A673 (cell line): Measurements from ENCODE around the gene RABGGTB. TPM values are rescaled to one million over a fixed set of nuclear protein-coding genes. Genes with fewer than 3 reads are reported as not detected.
A peak's percentile ranks its signal among the peaks of the same experiment; 100 is the strongest.

Source experiments
- BruUV-seq: library from RNA; stranded (reverse); fragments of 400-500 nt; replicated peaks from 2 replicates; lab custom pipeline; 2021; lab: Mats Ljungman, UMichigan
- CTCF ChIA-PET: fragments of 300-600 bp; sonication (Branson Sonifier 250); formaldehyde crosslinking; loops from one replicate; lab custom pipeline; 2022; ENCODE audit warnings: antibody characterized with exemption; lab: Charles Lee
- POLR2A ChIA-PET: fragments of 300-600 bp; sonication (Branson Sonifier 250); formaldehyde crosslinking; loops from one replicate; lab custom pipeline; 2022; ENCODE audit warnings: antibody characterized with exemption; ENCODE audit not compliant: low non-redundant PET; lab: Charles Lee
- DNase-seq: peaks from one replicate; pipeline ENCODE4 v3.0.0-alpha.2; 2015; ENCODE audit warnings: low spot score
- H3K27ac ChIP-seq: fragments of 200-600 bp; sonication (generic); 2 replicates; pipeline ENCODE4 v1.5.1; 2016; ENCODE audit warnings: mixed run types, low read depth, mild to moderate bottlenecking, mixed read lengths, antibody characterized with exemption, low read length; ENCODE audit not compliant: poor library complexity, severe bottlenecking
- H3K27me3 ChIP-seq: fragments of 200-600 bp; sonication (generic); replicated peaks from 2 replicates; pipeline ENCODE4 v1.6.1; 2017; ENCODE audit warnings: mixed run types, low read depth, mild to moderate bottlenecking, mixed read lengths, antibody characterized with exemption, low read length; ENCODE audit not compliant: insufficient read depth, poor library complexity
- H3K36me3 ChIP-seq: fragments of 200-600 bp; sonication (generic); 2 replicates; pipeline ENCODE4 v1.6.1; 2016; ENCODE audit warnings: mixed run types, mild to moderate bottlenecking, mixed read lengths, antibody characterized with exemption, low read length; ENCODE audit not compliant: insufficient read depth, poor library complexity, severe bottlenecking
- H3K4me1 ChIP-seq: fragments of 200-600 bp; sonication (generic); 2 replicates; pipeline ENCODE4 v1.6.1; 2017; ENCODE audit warnings: mixed run types, mild to moderate bottlenecking, mixed read lengths, antibody characterized with exemption, low read length; ENCODE audit not compliant: insufficient read depth, poor library complexity, severe bottlenecking
- H3K4me3 ChIP-seq: fragments of 200-600 bp; sonication (generic); 2 replicates; pipeline ENCODE4 v1.5.1; 2016; ENCODE audit warnings: low read depth, mixed run types, mild to moderate bottlenecking, mixed read lengths, low read length; ENCODE audit not compliant: poor library complexity, severe bottlenecking
- H3K9me3 ChIP-seq: fragments of 200-600 bp; sonication (generic); 2 replicates; pipeline ENCODE4 v1.6.1; 2016; ENCODE audit warnings: mixed run types, low read depth, mild to moderate bottlenecking, mixed read lengths, antibody characterized with exemption, low read length; ENCODE audit not compliant: poor library complexity, severe bottlenecking
- CTCF ChIP-seq: fragments of 300-800, 200-600 bp; sonication (generic); conservative IDR thresholded peaks from 2 replicates; pipeline ENCODE4 v1.5.1; 2017; ENCODE audit warnings: low read depth, mild to moderate bottlenecking, antibody characterized with exemption, low read length, moderate library complexity, mixed read lengths
- EZH2 ChIP-seq: fragments of 200-600 bp; sonication (generic); IDR thresholded peaks from 2 replicates; pipeline ENCODE4 v1.6.1; 2017; ENCODE audit warnings: borderline replicate concordance, low read depth, mild to moderate bottlenecking, mixed read lengths, antibody characterized with exemption, low read length; ENCODE audit not compliant: poor library complexity, severe bottlenecking
- intact Hi-C: fragments of 100-400 bp; cut with micrococcal nuclease; formaldehyde crosslinking; loops from one replicate; pipeline ENCODE4 v1.10.0; 2022; ENCODE audit not compliant: unreplicated experiment
- total RNA-seq: library from RNA; stranded (reverse); gene quantifications from 2 replicates; pipeline ENCODE4 v1.2.3, GENCODE V29; 2021

Gene RABGGTB
- total RNA-seq, 1 experiment from 2014 or later = 171 TPM

DNA sequence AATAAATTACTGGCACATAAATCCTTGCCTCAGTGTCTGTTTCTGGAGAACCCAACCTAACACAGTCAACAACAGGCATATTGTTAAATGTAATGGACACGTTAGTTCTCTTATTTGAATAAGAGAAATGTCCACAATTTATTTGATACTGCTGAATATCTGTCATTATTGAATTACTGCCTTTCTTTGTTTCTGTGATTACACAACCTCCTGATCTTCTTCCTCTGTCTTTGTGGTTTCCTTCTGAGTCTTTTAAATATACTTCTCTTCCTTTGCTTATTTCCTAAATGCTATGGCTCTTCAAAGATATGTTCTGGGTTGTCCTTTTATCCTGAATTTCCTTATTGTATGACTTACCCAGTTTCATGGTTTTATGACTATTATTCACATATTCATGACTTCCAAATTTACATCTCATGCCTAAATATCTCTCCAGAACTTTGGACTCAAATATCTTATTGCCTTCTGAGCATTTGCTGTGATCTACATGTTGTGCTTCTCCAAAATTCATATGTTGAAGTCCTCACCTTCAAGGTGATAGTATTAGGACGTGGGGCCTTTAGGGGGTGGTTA, 50.6 kb downstream of the RABGGTB start:
- intact Hi-C loops = no loop called here
- Histone ChIP-seq H3K9me3 (no peaks in the 10 kb centered on the region), H3K27ac (peak overlapping the region; percentile 1), H3K4me3 (no peak overlapping the region), H3K4me1 (peaks cover 13% of the 10 kb centered on the region), H3K36me3 (no peaks in the 10 kb centered on the region), H3K27me3 (no peaks in the 10 kb centered on the region)
- POLR2A ChIA-PET = no interaction called here
- no TSS peak for BruUV-seq
- CTCF ChIA-PET = no interaction called here
- DNase-seq = peak; percentile 41
- TF ChIP-seq EZH2 = no peak
- TF ChIP-seq CTCF = no peak

DNA sequence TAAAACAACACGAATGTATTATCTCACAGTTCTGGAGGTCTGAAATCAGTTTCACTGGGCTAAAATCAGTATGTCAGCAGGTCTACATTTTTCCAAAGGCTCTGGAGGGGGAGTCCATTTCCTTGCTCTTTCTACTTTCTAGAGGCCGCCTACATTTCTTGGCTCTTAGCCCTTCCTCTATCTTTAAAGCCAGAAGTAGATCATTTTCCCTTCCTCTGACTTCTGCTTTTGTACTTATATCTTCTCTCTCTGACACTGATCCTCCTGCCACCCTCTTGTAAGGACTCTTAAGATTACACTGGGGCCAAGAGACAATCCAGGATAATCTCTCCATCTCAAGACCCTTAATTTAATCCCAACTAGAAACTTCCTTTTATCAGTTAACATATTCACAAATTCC, 52.0 kb downstream of the RABGGTB start:
- H3K27me3 ChIP-seq = no peaks in the 10 kb centered on the region
- TF ChIP-seq CTCF (no peak), EZH2 (no peak)
- no peaks in the 10 kb centered on the region for H3K36me3 ChIP-seq
- no peak overlapping the region for H3K4me3 ChIP-seq
- H3K9me3 ChIP-seq = no peaks in the 10 kb centered on the region
- peaks cover 13% of the 10 kb centered on the region for H3K4me1 ChIP-seq
- H3K27ac ChIP-seq = no peak overlapping the region
- DNase-seq = no peak
- ChIA-PET POLR2A (no interaction called here), CTCF (no interaction called here)
- intact Hi-C loops = no loop called here
- no TSS peak for BruUV-seq

GRCh38 chr1:75841421-75841820, 55.4 kb downstream of the RABGGTB start:
- POLR2A ChIA-PET = interaction anchor here (0.5 kb wide), 1 partner anchor 42 kb away, joined by 4 read pairs; no protein-coding TSS in a partner anchor
- CTCF ChIA-PET = no interaction called here
- H3K36me3 ChIP-seq = no peaks in the 10 kb centered on the region
- no TSS peak for BruUV-seq
- intact Hi-C loops = no loop called here
- H3K27ac ChIP-seq = no peak overlapping the region
- no peaks in the 10 kb centered on the region for H3K27me3 ChIP-seq
- no peaks in the 10 kb centered on the region for H3K9me3 ChIP-seq
- no peak overlapping the region for H3K4me3 ChIP-seq
- peak; percentile 43 for DNase-seq
- H3K4me1 ChIP-seq = peaks cover 9% of the 10 kb centered on the region
- TF ChIP-seq EZH2 = no peak
- no peak for TF ChIP-seq CTCF

Other genes with a start within 250 kb of the RABGGTB start
- 0.80 and 1.2 TPM in 2 replicates for gene SLC44A5, start 175.1 kb upstream of the RABGGTB start, total RNA-seq
- gene ACADM, start 61.5 kb upstream of the RABGGTB start, total RNA-seq = 35.6 and 37.3 TPM in 2 replicates
- 0.59 and 1.0 TPM in 2 replicates for gene MSH4, start 10.6 kb downstream of the RABGGTB start, total RNA-seq
- gene ASB17, start 146.1 kb downstream of the RABGGTB start, total RNA-seq = not detected in 2 replicates